H9 (cell line): ENCODE data around the gene MED13L. TPM values are rescaled to one million over a fixed set of nuclear protein-coding genes. Genes with fewer than 3 reads are reported as not detected.

Experiments used
- DNase-seq: peaks from one replicate; pipeline ENCODE4 v3.0.0-alpha.2; 2017
- H2AFZ ChIP-seq: one replicate; pipeline ENCODE4 v1.6.1; 2013; ENCODE audit warnings: mild to moderate bottlenecking, low read length, control low read depth, moderate library complexity
- H2AK5ac ChIP-seq: 2 replicates; pipeline ENCODE4 v1.6.1; 2013; ENCODE audit warnings: low read length, control low read depth, mixed read lengths; ENCODE audit not compliant: insufficient read length
- H2BK120ac ChIP-seq: one replicate; pipeline ENCODE4 v1.6.1; 2013; ENCODE audit warnings: low read depth, mild to moderate bottlenecking, low read length, control low read depth, inconsistent platforms; ENCODE audit not compliant: poor library complexity, severe bottlenecking
- H2BK12ac ChIP-seq: 2 replicates; pipeline ENCODE4 v1.6.1; 2013; ENCODE audit warnings: low read length, control low read depth, mixed read lengths, low read depth; ENCODE audit not compliant: insufficient read length
- H2BK15ac ChIP-seq: 2 replicates; pipeline ENCODE4 v1.6.1; 2013; ENCODE audit warnings: low read depth, low read length, control low read depth
- H2BK20ac ChIP-seq: one replicate; pipeline ENCODE4 v1.6.1; 2013; ENCODE audit warnings: low read depth, mild to moderate bottlenecking, low read length, control low read depth, inconsistent platforms; ENCODE audit not compliant: poor library complexity, severe bottlenecking
- H2BK5ac ChIP-seq: 2 replicates; pipeline ENCODE4 v1.6.1; 2013; ENCODE audit warnings: low read length, control low read depth, mixed read lengths; ENCODE audit not compliant: insufficient read length
- H3K14ac ChIP-seq: 2 replicates; pipeline ENCODE4 v1.6.1; 2013; ENCODE audit warnings: low read length, control low read depth; ENCODE audit not compliant: insufficient read depth
- H3K18ac ChIP-seq: 2 replicates; pipeline ENCODE4 v1.6.1; 2013; ENCODE audit warnings: low read depth, mild to moderate bottlenecking, mixed read lengths, low read length, control low read depth; ENCODE audit not compliant: insufficient read length
- H3K23ac ChIP-seq: 2 replicates; pipeline ENCODE4 v1.6.1; 2013; ENCODE audit warnings: low read length, control low read depth, mixed read lengths, low read depth; ENCODE audit not compliant: insufficient read length
- H3K23me2 ChIP-seq: 2 replicates; pipeline ENCODE4 v1.6.1; 2013; ENCODE audit warnings: low read depth, mild to moderate bottlenecking, mixed read lengths, low read length, control low read depth; ENCODE audit not compliant: insufficient read length, poor library complexity, severe bottlenecking
- H3K27ac ChIP-seq: 2 replicates; pipeline ENCODE4 v1.5.1; 2013; ENCODE audit warnings: low read length, control low read depth, mixed read lengths, low read depth; ENCODE audit not compliant: insufficient read length
- H3K27me3 ChIP-seq: 2 replicates; pipeline ENCODE4 v1.6.1; 2013; ENCODE audit warnings: low read length, control low read depth, inconsistent platforms; ENCODE audit not compliant: insufficient read depth
- H3K4ac ChIP-seq: 2 replicates; pipeline ENCODE4 v1.6.1; 2013; ENCODE audit warnings: low read depth, mild to moderate bottlenecking, control low read depth, inconsistent platforms, low read length, moderate library complexity
- H3K4me1 ChIP-seq: 2 replicates; pipeline ENCODE4 v1.6.1; 2013; ENCODE audit warnings: low read length, control low read depth, inconsistent platforms; ENCODE audit not compliant: insufficient read depth
- H3K4me2 ChIP-seq: 2 replicates; pipeline ENCODE4 v1.6.1; 2013; ENCODE audit warnings: low read length, control low read depth, mixed read lengths; ENCODE audit not compliant: insufficient read length, insufficient read depth
- H3K56ac ChIP-seq: 2 replicates; pipeline ENCODE4 v1.6.1; 2013; ENCODE audit warnings: low read depth, mild to moderate bottlenecking, mixed read lengths, low read length, control low read depth; ENCODE audit not compliant: insufficient read length
- H3K79me1 ChIP-seq: 2 replicates; pipeline ENCODE4 v1.6.1; 2013; ENCODE audit warnings: low read depth, mild to moderate bottlenecking, moderate library complexity, low read length, control low read depth, inconsistent platforms; ENCODE audit not compliant: insufficient read depth, poor library complexity, severe bottlenecking
- H3K79me2 ChIP-seq: 2 replicates; pipeline ENCODE4 v1.6.1; 2013; ENCODE audit warnings: low read length, control low read depth, inconsistent platforms; ENCODE audit not compliant: insufficient read depth
- H3K9ac ChIP-seq: 2 replicates; pipeline ENCODE4 v1.6.1; 2013; ENCODE audit warnings: low read length, control low read depth, mixed read lengths; ENCODE audit not compliant: insufficient read length; ENCODE audit errors: extremely low read depth
- H3K9me3 ChIP-seq: one replicate; pipeline ENCODE4 v1.6.1; 2013; ENCODE audit warnings: low read depth, low read length, inconsistent platforms; ENCODE audit not compliant: control insufficient read depth
- H3T11ph ChIP-seq: one replicate; pipeline ENCODE4 v1.6.1; 2013; ENCODE audit warnings: mild to moderate bottlenecking, low read length, control low read depth, inconsistent platforms
- H4K20me1 ChIP-seq: one replicate; pipeline ENCODE4 v1.6.1; 2013; ENCODE audit not compliant: control insufficient read depth, insufficient read length, insufficient read depth
- H4K5ac ChIP-seq: 2 replicates; pipeline ENCODE4 v1.6.1; 2013; ENCODE audit warnings: low read depth, mild to moderate bottlenecking, mixed read lengths, low read length, control low read depth; ENCODE audit not compliant: insufficient read length
- H4K8ac ChIP-seq: replicated peaks from 2 replicates; pipeline ENCODE4 v1.6.1; 2013; ENCODE audit warnings: low read length, control low read depth, mixed read lengths, low read depth; ENCODE audit not compliant: insufficient read length
- H4K91ac ChIP-seq: 2 replicates; pipeline ENCODE4 v1.6.1; 2013; ENCODE audit warnings: low read depth, mild to moderate bottlenecking, moderate library complexity, mixed read lengths, low read length, control low read depth; ENCODE audit not compliant: insufficient read length
- H3K27ac Mint-ChIP-seq, 3 experiments: 2 replicates in 2 of 3; 3 replicates in 1 of 3; pipeline ENCODE4 v1.8.0; 2020 to 2021; ENCODE audit warnings: mixed read lengths in 3 of 3, mild to moderate bottlenecking in 1 of 3, moderate library complexity in 1 of 3
- H3K27me3 Mint-ChIP-seq: 2 replicates; pipeline ENCODE4 v1.8.0; 2021; ENCODE audit warnings: low read depth, mild to moderate bottlenecking, moderate library complexity, mixed read lengths
- H3K36me3 Mint-ChIP-seq, 3 experiments: 2 replicates in 2 of 3; 3 replicates in 1 of 3; pipeline ENCODE4 v1.8.0; 2020 to 2021; ENCODE audit warnings: low read depth in 3 of 3, mixed read lengths in 3 of 3; ENCODE audit not compliant: insufficient read depth in 1 of 3
- H3K4me1 Mint-ChIP-seq, 2 experiments: 2 replicates each; pipeline ENCODE4 v1.8.0; 2020; ENCODE audit warnings: mixed read lengths in 2 of 2
- H3K4me3 Mint-ChIP-seq, 2 experiments: 2 replicates in 1 of 2; 3 replicates in 1 of 2; pipeline ENCODE4 v1.8.0; 2020 to 2021; ENCODE audit warnings: mild to moderate bottlenecking in 2 of 2, mixed read lengths in 2 of 2, moderate library complexity in 1 of 2
- H3K9me3 Mint-ChIP-seq, 2 experiments: 2 replicates in 1 of 2; 3 replicates in 1 of 2; pipeline ENCODE4 v1.8.0; 2020; ENCODE audit warnings: mild to moderate bottlenecking in 2 of 2, mixed read lengths in 2 of 2, moderate library complexity in 1 of 2
- total RNA-seq: library from RNA; stranded (reverse); gene quantifications from 2 replicates; pipeline ENCODE4 v1.2.1, GENCODE V29; 2021
- TF ChIP-seq, protein P1 (sequence below): fragments of 200-600 bp; sonication (generic); conservative IDR thresholded peaks from 3 replicates; pipeline ENCODE4 v1.8.0; 2021; ENCODE audit warnings: antibody characterized with exemption, mild to moderate bottlenecking

Gene MED13L
- total RNA-seq, 1 experiment from 2014 or later, result 52.4 TPM

DNA sequence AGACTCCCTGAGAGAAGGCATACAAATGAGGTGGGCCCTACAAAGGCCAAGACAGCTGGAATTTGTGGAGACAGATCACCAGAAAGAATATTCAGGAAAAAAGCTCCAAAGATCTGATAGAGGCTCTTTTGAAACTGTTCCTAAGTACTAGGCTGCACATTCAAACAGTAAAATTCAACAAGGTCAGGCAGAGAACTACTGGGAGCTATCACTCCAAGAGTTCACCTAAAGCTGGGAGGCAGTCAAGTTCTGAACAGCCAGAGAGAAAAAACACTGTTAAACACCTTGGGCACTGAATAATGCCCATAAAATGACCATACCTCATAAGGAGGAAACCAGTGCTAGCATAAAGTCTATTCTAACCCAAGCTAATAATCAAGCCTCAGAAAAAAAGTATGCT is 28.6 kb downstream of the MED13L start:
- H2BK15ac ChIP-seq, result no peak overlapping the region
- no peak overlapping the region for H2BK20ac ChIP-seq
- no peak overlapping the region for H3K56ac ChIP-seq
- H3K4me1 Mint-ChIP-seq, result peaks cover 50 to 56% of the 10 kb centered on the region in 2 experiments
- H2AK5ac ChIP-seq, result no peak overlapping the region
- H3K4me1 ChIP-seq, result peaks cover 2% of the 10 kb centered on the region; the same call in 1 of the 2 replicates
- TF ChIP-seq, protein P1, sequence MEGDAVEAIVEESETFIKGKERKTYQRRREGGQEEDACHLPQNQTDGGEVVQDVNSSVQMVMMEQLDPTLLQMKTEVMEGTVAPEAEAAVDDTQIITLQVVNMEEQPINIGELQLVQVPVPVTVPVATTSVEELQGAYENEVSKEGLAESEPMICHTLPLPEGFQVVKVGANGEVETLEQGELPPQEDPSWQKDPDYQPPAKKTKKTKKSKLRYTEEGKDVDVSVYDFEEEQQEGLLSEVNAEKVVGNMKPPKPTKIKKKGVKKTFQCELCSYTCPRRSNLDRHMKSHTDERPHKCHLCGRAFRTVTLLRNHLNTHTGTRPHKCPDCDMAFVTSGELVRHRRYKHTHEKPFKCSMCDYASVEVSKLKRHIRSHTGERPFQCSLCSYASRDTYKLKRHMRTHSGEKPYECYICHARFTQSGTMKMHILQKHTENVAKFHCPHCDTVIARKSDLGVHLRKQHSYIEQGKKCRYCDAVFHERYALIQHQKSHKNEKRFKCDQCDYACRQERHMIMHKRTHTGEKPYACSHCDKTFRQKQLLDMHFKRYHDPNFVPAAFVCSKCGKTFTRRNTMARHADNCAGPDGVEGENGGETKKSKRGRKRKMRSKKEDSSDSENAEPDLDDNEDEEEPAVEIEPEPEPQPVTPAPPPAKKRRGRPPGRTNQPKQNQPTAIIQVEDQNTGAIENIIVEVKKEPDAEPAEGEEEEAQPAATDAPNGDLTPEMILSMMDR, result no peak
- no peak overlapping the region for H2BK12ac ChIP-seq
- H2AFZ ChIP-seq, result no peak overlapping the region
- no peaks in the 10 kb centered on the region for H4K20me1 ChIP-seq
- H3K27me3 Mint-ChIP-seq, result no peaks in the 10 kb centered on the region
- peak overlapping the region in 2 of 3 experiments; percentile 5 to 10; a peak in 2 of 7 replicates for H3K27ac Mint-ChIP-seq
- no peak for DNase-seq
- H4K91ac ChIP-seq, result no peak overlapping the region
- H3K9me3 ChIP-seq, result no peaks in the 10 kb centered on the region
- no peak overlapping the region for H2BK120ac ChIP-seq
- no peak overlapping the region for H4K5ac ChIP-seq
- no peaks in the 10 kb centered on the region for H3K23me2 ChIP-seq
- H3K4ac ChIP-seq, result no peak overlapping the region
- H2BK5ac ChIP-seq, result no peak overlapping the region
- peaks cover 5 to 35% (median 29%) of the 10 kb centered on the region in 3 experiments for H3K36me3 Mint-ChIP-seq
- no peak overlapping the region for H3K4me2 ChIP-seq
- H3K18ac ChIP-seq, result no peak overlapping the region
- H4K8ac ChIP-seq, result no peak overlapping the region
- H3T11ph ChIP-seq, result no peak overlapping the region
- H3K27me3 ChIP-seq, result no peaks in the 10 kb centered on the region
- peaks cover 11% of the 10 kb centered on the region; the same call in 1 of the 2 replicates for H3K79me2 ChIP-seq
- H3K9ac ChIP-seq, result no peak overlapping the region
- no peak overlapping the region for H3K14ac ChIP-seq
- no peak overlapping the region for H3K4me3 Mint-ChIP-seq
- H3K27ac ChIP-seq, result no peak overlapping the region
- H3K79me1 ChIP-seq, result peaks cover 5% of the 10 kb centered on the region
- H3K9me3 Mint-ChIP-seq, result peaks cover 25 to 32% of the 10 kb centered on the region in 2 experiments
- H3K23ac ChIP-seq, result no peak overlapping the region
